ENCODE measurements around the gene MYO15B.
A peak's percentile ranks its signal among the peaks of the same experiment; 100 is the strongest.
"Not testable (repeated sequence)": the region's sequence is repeated elsewhere in the genome, so short reads cannot be mapped to it uniquely, and the experiment has no call there.

The MYO15B gene

GRCh38 chr17:75624714-75625345 is 37.2 kb downstream of the MYO15B start:
- no peak for DNase-seq (ENCODE audit: low read depth in 2 of 2)

DNA sequence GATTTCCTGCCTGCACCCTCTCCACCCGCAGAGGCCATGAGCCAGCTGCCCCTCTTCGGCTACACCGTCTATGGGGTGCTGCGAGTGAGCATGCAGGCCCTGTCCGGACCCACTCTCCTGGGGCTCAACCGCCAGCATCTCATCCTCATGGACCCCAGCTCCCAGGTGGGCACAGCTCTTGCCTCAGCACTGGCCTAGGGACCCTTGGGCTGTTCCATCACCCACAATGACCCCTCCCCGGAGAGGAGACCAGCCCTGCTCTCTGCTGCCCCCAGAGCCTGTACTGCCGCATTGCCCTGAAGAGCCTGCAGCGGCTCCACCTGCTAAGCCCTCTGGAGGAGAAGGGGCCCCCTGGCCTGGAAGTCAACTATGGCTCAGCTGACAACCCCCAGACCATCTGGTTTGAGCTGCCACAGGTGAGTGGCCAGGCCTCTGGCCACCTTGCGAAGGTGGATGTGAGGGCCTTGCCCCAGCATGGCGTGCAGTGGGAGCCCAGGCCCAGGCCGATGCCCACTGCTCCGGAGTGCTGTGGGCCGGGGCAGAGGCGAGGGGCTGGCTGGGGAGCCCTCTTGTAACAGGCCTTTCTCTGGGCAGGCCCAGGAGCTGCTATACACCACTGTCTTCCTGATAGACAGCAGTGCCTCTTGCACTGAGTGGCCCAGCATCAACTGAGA is 38.4 kb downstream of the MYO15B start:
- no peak for DNase-seq (ENCODE audit: low read depth in 2 of 2)

DNA sequence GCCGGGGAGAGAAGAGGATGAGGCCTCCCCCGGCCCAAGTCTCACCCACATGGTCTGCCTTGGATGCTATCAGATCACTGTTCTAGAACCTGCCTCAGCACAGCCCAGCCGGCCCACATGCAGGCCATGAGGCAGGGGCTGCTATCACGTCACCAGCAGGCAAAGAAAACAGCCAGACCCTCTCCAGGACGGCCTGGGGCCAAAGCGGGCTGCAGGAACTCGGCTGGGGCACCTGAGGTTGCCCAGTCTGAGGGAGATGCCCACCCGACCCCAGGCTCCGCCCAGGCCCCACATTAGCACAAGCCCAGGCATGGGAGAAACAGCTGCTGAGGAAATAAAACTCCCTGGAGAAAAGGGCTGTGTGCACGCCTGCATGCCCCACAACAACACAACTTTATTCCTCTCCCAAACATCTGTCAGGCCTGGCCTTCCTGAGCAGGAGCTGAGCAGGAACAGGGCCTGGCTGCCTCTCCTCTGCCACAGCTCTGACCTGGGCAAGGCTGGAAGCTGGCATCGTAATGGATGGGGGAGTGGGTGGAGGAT is 39.0 kb downstream of the MYO15B start:
- no peak for DNase-seq (ENCODE audit: low read depth in 2 of 2)

DNA sequence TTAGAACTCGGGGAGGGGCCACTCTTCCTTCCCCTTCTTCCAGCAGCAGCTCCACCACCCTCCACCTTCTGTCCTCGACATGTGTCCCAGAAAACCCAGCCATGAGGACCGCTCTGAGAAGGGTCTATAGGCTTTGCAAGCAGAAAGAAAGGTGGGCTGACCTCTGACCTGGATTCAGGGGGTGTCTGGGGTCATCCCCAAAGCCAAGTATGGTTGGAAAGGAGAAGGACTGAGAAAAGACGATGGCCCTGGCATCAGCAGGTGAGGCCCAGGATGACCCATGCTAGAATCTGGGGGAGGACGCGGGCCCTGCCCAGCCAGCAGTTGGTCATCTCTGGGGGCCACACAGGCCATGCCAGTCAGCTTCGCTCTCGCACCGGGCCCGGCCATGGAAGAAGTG is 39.5 kb downstream of the MYO15B start:
- DNase-seq (ENCODE audit: low read depth in 2 of 2) = no peak

GRCh38 chr17:75628425-75628824 is 40.8 kb downstream of the MYO15B start:
- DNase-seq (ENCODE audit: low read depth in 2 of 2) = no peak

- DNase-seq (ENCODE audit: low read depth in 2 of 2) = no peak
Measured at GRCh38 chr17:75629157-75629556, 41.6 kb downstream of the MYO15B start.

GRCh38 chr17:75630071-75630917 is 42.7 kb downstream of the MYO15B start:
- no peak for DNase-seq (ENCODE audit: low read depth in 2 of 2)

DNA sequence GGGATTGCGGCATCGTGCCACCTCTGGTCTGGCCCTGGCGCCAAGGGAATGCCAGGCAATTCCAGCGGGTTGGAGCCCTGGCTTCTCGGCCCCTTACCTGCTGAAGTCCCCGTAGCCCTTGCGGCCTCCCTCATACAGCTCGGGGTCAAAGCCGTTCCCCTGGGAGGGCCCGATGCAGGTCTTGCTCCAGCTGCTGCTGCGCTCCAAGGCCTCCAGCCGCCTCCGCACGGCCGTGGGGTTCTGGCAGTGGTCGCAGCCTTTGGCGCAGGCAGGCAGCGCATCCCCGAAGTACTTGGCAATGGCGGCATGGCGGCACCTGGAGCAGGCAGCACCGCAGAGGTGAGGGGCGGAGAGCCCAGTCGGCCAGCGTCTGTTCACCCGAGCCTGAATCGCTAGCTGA is 43.8 kb downstream of the MYO15B start:
- DNase-seq (ENCODE audit: low read depth in 2 of 2) = no peak

GRCh38 chr17:75632428-75632827 is 44.8 kb downstream of the MYO15B start:
- DNase-seq (ENCODE audit: low read depth in 2 of 2) = no peak

DNA sequence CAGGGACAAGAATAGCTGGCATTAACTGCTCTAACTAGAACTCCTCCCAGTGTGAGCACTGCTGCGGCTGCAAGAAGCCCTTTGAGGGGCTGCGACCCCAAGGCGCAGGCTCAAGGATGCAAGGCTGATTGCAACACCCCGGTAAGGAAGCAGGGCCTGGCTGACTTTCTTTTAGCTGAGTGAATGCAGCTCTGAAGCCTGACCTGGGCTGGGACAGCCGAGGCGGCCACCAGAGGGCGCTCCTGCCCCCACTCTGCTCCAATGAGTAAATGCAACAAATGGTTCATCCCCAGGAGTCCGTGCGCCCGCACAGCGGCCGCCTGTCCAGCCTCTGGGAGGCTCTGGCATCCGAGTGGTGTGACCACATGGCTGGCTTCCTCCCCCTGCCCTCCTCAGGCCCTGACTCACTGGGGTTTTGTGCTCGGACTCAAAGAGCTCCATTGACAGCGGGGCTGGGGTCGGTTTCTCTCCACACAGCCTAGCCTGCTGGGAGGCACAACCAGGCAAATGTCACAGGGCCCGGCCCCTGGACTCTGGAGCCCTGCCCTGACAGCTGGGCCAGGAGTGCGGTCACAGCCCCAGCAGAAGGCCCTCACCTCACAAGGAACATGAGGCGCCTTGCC is 45.4 kb downstream of the MYO15B start, which contains the start of gene SMIM5:
SMIM5 (plus strand) TSS at position 572 of the 623 bp plus-strand sequence. CDS start 6,768 bp downstream, outside the sequence.
- peak; percentile 61 to 77 for DNase-seq (ENCODE audit: low read depth in 2 of 2)

GRCh38 chr17:75633486-75634375 is 46.1 kb downstream of the MYO15B start:
- DNase-seq (ENCODE audit: low read depth in 2 of 2) = peak in 1 of 2 donors; percentile 17

DNA sequence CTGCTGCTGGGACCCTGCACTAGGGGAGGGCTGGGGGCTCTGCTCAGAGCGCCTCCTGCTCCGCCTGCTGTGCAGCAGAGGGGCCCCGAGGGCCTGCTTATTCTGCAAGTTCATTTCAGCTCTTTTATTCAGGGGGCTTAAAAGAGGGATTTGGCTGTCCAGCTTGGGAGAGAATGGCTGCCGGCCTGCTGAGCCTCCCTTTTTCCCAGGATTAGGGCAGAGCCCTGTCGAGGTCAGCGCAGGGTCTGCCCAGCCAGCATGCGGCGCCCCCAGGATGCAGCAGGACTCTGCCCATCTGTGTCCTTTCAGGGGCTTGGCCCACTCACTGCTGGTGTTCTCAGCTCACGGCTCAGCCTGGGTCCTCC is 46.8 kb downstream of the MYO15B start:
- DNase-seq (ENCODE audit: low read depth in 2 of 2) = no peak

GRCh38 chr17:75634754-75635609 is 47.4 kb downstream of the MYO15B start:
- DNase-seq (ENCODE audit: low read depth in 2 of 2) = no peak

DNA sequence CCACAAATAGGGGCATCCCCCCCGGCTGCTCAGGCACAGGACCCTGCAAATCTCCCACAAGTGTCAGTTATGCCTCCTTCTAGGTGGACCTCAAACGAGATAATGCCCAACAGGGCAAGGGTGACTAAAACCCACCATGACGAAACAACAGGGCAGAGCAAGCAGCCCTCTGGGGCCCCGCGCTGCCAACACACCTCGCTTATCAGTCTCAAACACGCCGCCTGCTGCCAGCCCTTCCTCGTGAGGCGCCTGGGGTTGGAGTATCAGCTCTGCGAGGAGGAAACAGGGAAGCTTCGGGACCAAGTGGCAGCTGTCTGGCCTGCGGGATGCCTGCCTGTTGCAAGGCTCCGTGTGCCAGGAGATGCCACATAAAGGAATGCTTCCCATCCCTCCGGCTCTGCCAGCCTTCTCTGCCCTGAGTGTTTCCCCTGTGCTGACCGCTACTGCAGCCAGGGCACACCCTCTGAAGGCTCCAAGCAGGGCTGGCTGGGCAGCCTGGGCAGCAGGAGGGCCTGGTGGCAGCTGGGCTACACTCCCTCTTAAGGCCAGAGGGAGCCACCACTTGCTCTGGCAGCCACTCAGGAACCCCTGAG is 48.1 kb downstream of the MYO15B start:
- no peak for DNase-seq (ENCODE audit: low read depth in 2 of 2)

GRCh38 chr17:75636381-75637142 is 49.0 kb downstream of the MYO15B start:
- DNase-seq (ENCODE audit: low read depth in 2 of 2) = no peak

DNA sequence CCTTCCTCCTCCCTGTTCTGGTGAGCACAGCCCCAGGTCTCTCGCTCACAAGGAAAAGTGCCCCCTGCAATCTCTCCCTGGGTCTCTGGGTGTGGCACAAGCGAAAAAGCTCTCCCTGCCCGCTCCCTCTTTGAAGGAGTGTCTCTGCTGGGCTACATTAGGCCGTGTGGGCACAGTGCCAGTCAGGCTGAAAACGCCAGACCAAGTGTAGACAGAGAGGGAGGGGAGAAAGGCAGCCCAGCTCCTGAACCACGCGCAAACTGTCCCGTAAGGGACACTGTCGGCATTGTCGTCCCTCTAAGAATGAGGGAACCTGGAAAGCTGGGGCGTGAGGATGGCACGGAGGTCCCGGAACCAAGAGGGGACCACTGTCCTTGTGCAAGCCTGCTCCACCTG is 49.5 kb downstream of the MYO15B start:
- no peak for DNase-seq (ENCODE audit: low read depth in 2 of 2)

- no peak for DNase-seq (ENCODE audit: low read depth in 2 of 2)
Measured at GRCh38 chr17:75637551-75637950, 50.0 kb downstream of the MYO15B start.

DNA sequence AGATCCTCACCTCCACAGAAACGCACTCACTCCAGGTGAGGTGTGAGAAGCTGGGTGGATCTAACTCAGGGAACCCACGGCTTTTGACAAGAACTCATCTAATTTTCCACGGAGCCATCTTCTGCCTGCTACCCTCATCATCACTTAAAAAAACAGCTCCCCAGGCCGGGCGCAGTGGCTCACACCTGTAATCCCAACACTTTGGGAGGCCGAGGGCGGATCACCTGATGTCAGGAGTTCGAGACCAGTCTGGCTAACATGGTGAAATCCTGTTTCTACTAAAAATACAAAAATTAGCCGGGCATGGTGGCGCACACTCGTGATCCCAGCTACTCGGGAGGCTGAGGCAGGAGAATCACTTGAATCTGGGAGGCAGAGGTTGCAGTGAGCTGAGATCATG is 50.4 kb downstream of the MYO15B start:
- not testable (repeated sequence) for DNase-seq (ENCODE audit: low read depth in 2 of 2)

DNA sequence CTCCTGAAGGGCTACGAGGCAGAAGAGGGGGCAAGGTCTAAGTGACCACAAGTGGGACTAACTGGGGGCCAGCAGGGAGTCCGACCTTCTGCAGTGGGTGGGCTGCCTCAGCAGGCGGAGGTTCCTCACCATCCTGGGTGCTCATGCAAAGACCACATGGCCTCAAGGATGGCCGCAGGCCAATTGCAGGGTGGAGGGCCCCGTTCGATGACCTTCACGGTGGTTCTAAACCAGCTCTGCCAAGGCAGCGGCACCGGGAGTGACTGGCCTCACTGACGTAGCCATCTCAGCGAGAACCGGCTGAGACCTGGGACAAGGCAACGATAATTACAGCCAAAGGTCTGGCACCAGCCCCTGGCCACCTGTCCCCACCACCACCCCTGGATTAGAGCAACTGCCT is 51.3 kb downstream of the MYO15B start:
- no peak for DNase-seq (ENCODE audit: low read depth in 2 of 2)
